HFFc6 (cell line): ENCODE data around the gene PHC2. TPM values are rescaled to one million over a fixed set of nuclear protein-coding genes. Genes with fewer than 3 reads are reported as not detected.

ENCODE experiments used
- DNase-seq: peaks from one replicate; pipeline ENCODE4 v3.0.0-alpha.2; 2018
- H3K27ac Mint-ChIP-seq: 2 replicates; pipeline ENCODE4 v1.8.0; 2020; ENCODE audit warnings: mild to moderate bottlenecking, mixed read lengths
- H3K27me3 Mint-ChIP-seq: 2 replicates; pipeline ENCODE4 v1.8.0; 2021; ENCODE audit warnings: mild to moderate bottlenecking, moderate library complexity, mixed read lengths; ENCODE audit not compliant: insufficient read depth
- H3K36me3 Mint-ChIP-seq: 2 replicates; pipeline ENCODE4 v1.8.0; 2021; ENCODE audit warnings: low read depth, mixed read lengths
- H3K4me1 Mint-ChIP-seq: 2 replicates; pipeline ENCODE4 v1.8.0; 2020; ENCODE audit warnings: low read depth, mixed read lengths
- H3K4me3 Mint-ChIP-seq: 2 replicates; pipeline ENCODE4 v1.8.0; 2020; ENCODE audit warnings: mild to moderate bottlenecking, moderate library complexity, mixed read lengths
- H3K9me3 Mint-ChIP-seq: 2 replicates; pipeline ENCODE4 v1.8.0; 2020; ENCODE audit warnings: mild to moderate bottlenecking, mixed read lengths
- CTCF ChIP-seq: fragments of 200-600 bp; sonication (generic); IDR thresholded peaks from 2 replicates; pipeline ENCODE4 v1.5.0; 2021; ENCODE audit warnings: antibody characterized with exemption, mild to moderate bottlenecking
- total RNA-seq, 6 experiments: library from RNA; stranded (reverse); fragmentation: NEBNext Ultra II Directional; extraction: Animal tissue kit (Norgen Biotek cat#: 25700); gene quantifications; 2 replicates in 1 of 6; 3 replicates in 5 of 6; pipeline ENCODE4 v1.2.3, GENCODE V29; 2021

PHC2 gene
- total RNA-seq, 6 experiments from 2014 or later: 86.5 to 105 (median 99.6) TPM

GRCh38 chr1:33460947-33461629, 30.2 kb upstream of the PHC2 start:
- H3K4me3 Mint-ChIP-seq: no peak overlapping the region
- H3K36me3 Mint-ChIP-seq: no peaks in the 10 kb centered on the region
- DNase-seq: no peak
- TF ChIP-seq CTCF: no peak
- H3K9me3 Mint-ChIP-seq: no peaks in the 10 kb centered on the region
- no peak overlapping the region for H3K27ac Mint-ChIP-seq
- H3K27me3 Mint-ChIP-seq: peaks cover 6% of the 10 kb centered on the region; the same call in 1 of the 2 replicates
- H3K4me1 Mint-ChIP-seq: peaks cover 56% of the 10 kb centered on the region

GRCh38 chr1:33460144-33460543, 29.2 kb upstream of the PHC2 start:
- H3K36me3 Mint-ChIP-seq: no peaks in the 10 kb centered on the region
- no peaks in the 10 kb centered on the region for H3K9me3 Mint-ChIP-seq
- peak overlapping the region; percentile 55 for H3K27ac Mint-ChIP-seq
- H3K4me3 Mint-ChIP-seq: no peak overlapping the region
- no peak for DNase-seq
- H3K27me3 Mint-ChIP-seq: peaks cover 5% of the 10 kb centered on the region; the same call in 1 of the 2 replicates
- H3K4me1 Mint-ChIP-seq: peaks cover 62% of the 10 kb centered on the region
- no peak for TF ChIP-seq CTCF

- H3K27me3 Mint-ChIP-seq: peaks cover 5% of the 10 kb centered on the region; the same call in 1 of the 2 replicates
- DNase-seq: peak; percentile 77
- peak overlapping the region; percentile 55 for H3K27ac Mint-ChIP-seq
- peaks cover 67% of the 10 kb centered on the region for H3K4me1 Mint-ChIP-seq
- no peaks in the 10 kb centered on the region for H3K9me3 Mint-ChIP-seq
- no peak for TF ChIP-seq CTCF
- peak overlapping the region; percentile 57 for H3K4me3 Mint-ChIP-seq
- H3K36me3 Mint-ChIP-seq: no peaks in the 10 kb centered on the region
Measured at GRCh38 chr1:33459691-33460090, 28.8 kb upstream of the PHC2 start.

- Mint-ChIP-seq H3K27me3 (peaks cover 5% of the 10 kb centered on the region), H3K4me1 (peaks cover 72% of the 10 kb centered on the region), H3K9me3 (no peaks in the 10 kb centered on the region), H3K27ac (no peak overlapping the region), H3K4me3 (no peak overlapping the region), H3K36me3 (peaks cover 8% of the 10 kb centered on the region; the same call in 1 of the 2 replicates)
- no peak for DNase-seq
- TF ChIP-seq CTCF: no peak
Measured at GRCh38 chr1:33456502-33456886, 25.6 kb upstream of the PHC2 start.

- Mint-ChIP-seq H3K27ac (peak overlapping the region; percentile 40; the same call in 1 of the 2 replicates), H3K9me3 (no peaks in the 10 kb centered on the region), H3K36me3 (peaks cover 8% of the 10 kb centered on the region; the same call in 1 of the 2 replicates), H3K4me3 (no peak overlapping the region), H3K4me1 (peaks cover 66% of the 10 kb centered on the region), H3K27me3 (peaks cover 5% of the 10 kb centered on the region)
- peak; percentile 86 for DNase-seq
- peak; percentile 84 for TF ChIP-seq CTCF
Measured at GRCh38 chr1:33455539-33456501, 24.9 kb upstream of the PHC2 start.
